Measurements from ENCODE around the gene TRMT5.

The TRMT5 gene

GRCh38 chr14:60951776-60952435 is 29.0 kb downstream of the TRMT5 start:
- POLR2A ChIA-PET, result no interaction called here

DNA sequence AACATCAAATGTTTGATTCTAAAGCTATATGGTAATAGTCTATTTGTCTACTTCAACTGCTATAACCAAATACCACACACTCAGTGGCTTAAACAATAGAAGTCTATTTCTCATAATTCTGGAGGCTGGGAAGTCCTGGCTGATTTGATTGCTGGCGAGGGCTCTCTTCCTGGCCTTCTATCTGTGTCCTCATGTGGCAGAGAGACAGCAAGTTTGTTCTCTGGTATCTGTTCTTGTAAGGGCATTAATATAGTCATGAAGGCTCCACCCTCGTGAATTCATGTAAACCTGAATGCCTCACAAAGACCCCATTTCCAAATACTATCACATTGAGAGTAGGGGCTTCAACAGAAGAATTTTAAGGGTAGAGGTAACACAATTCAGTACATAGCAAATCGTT is 34.1 kb downstream of the TRMT5 start:
- CTCF ChIA-PET, result no interaction called here
- DNase-seq (ENCODE audit: extremely low spot score), result no peak
- TF ChIP-seq, protein P1, sequence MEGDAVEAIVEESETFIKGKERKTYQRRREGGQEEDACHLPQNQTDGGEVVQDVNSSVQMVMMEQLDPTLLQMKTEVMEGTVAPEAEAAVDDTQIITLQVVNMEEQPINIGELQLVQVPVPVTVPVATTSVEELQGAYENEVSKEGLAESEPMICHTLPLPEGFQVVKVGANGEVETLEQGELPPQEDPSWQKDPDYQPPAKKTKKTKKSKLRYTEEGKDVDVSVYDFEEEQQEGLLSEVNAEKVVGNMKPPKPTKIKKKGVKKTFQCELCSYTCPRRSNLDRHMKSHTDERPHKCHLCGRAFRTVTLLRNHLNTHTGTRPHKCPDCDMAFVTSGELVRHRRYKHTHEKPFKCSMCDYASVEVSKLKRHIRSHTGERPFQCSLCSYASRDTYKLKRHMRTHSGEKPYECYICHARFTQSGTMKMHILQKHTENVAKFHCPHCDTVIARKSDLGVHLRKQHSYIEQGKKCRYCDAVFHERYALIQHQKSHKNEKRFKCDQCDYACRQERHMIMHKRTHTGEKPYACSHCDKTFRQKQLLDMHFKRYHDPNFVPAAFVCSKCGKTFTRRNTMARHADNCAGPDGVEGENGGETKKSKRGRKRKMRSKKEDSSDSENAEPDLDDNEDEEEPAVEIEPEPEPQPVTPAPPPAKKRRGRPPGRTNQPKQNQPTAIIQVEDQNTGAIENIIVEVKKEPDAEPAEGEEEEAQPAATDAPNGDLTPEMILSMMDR (IDR thresholded peaks at IDR 0.05; ENCODE audit: control extremely low read depth, extremely low read depth, low read depth, missing control alignments), result no peak
- POLR2A ChIA-PET, result no interaction called here

More at GRCh38 chr14:60951776-60952435, 29.0 kb downstream of the TRMT5 start:
- TF ChIP-seq, protein P1 (IDR thresholded peaks at IDR 0.05; ENCODE audit: control extremely low read depth, extremely low read depth, low read depth, missing control alignments), result no peak
- CTCF ChIA-PET, result no interaction called here
- DNase-seq (ENCODE audit: extremely low spot score), result no peak

DNA sequence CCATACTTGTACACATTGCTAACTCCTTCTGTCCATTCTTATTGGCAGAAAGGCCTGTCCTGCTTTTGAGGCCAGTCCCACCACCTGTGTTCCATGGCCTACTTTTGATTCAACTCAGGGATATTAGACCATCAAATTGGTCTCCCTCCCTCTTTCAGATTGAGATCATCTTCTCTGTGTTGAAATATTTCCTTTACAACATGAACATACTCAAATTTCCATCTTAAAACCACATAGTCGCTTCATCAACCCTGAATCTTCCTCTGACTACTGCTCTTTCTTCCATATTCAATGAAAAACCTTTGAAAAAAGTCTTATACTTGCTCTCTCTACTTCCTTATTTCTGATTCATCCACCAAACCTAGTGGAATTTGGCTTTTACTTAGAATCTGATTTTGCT is 34.9 kb downstream of the TRMT5 start:
- TF ChIP-seq, protein P1 (IDR thresholded peaks at IDR 0.05; ENCODE audit: control extremely low read depth, extremely low read depth, low read depth, missing control alignments), result no peak
- DNase-seq (ENCODE audit: extremely low spot score), result no peak
- CTCF ChIA-PET, result no interaction called here

DNA sequence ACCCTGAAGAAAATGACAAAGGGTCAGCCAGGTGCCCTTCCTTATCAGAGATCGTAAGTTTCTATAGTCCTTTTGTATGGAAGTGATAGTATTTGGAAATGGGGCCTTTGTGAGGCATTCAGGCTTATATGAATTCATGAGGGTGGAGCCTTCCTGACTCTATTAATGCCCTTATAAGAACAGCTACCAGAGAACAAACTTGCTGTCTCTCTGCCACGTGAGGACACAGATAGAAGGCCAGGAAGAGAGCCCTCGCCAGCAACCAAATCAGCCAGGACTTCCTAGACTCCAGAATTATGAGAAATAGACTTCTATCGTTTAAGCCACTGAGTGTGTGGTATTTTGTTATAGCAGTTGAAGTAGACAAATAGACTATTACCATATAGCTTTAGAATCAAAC is 36.7 kb downstream of the TRMT5 start:
- POLR2A ChIA-PET, result no interaction called here
- DNase-seq (ENCODE audit: extremely low spot score), result no peak
- TF ChIP-seq, protein P1 (IDR thresholded peaks at IDR 0.05; ENCODE audit: control extremely low read depth, extremely low read depth, low read depth, missing control alignments), result no peak
- CTCF ChIA-PET, result interaction anchor here (1.0 kb wide), 1 partner anchor 16 kb away, joined by 3 read pairs; no protein-coding TSS in a partner anchor

More for the DNA sequence above, 34.9 kb downstream of the TRMT5 start:
- POLR2A ChIA-PET, result no interaction called here

DNA sequence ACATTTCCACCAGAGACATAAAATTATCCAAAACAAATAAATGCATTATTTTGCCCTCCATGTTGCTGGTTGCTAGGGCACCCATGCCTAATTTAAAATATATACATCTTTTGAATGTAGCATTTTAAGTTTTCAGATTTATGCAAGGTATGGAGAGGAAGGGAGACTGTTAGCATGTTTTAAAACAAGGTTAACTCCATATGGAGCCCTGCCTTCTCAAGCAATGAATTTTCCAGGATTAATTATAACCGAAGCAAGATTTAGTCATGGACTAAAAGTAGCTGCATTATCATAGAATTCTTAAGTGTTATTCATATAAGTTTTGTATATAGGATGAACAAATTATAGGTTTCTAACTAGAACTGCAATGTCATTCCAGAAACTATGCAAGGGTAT is 37.2 kb downstream of the TRMT5 start:
- DNase-seq (ENCODE audit: extremely low spot score), result no peak
- ChIA-PET POLR2A (no interaction called here), CTCF (no interaction called here)
- TF ChIP-seq, protein P1 (IDR thresholded peaks at IDR 0.05; ENCODE audit: control extremely low read depth, extremely low read depth, low read depth, missing control alignments), result no peak

DNA sequence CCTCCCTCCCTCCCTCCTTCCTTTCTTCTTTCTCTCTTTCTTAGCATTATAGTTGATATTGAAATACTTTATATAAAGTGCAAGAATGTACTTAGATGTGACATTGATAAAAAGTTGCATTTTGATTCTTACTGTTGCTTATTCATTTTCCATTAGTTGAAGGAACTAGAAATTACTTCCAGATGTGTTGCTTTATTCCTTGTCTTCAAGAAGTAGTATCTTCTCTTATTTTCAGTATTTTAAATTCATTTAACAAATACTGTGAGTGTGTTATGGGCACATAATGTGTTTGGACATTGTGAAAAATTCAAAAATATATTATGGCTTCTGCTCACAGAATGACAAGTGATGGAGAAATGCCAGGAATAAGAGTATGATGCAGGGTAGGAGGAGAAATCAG is 45.6 kb downstream of the TRMT5 start:
- DNase-seq (ENCODE audit: extremely low spot score), result no peak
- TF ChIP-seq, protein P1 (IDR thresholded peaks at IDR 0.05; ENCODE audit: control extremely low read depth, extremely low read depth, low read depth, missing control alignments), result no peak
- POLR2A ChIA-PET, result no interaction called here
- CTCF ChIA-PET, result no interaction called here

Data from GM10248 (cell line).